Measurements from ENCODE around the gene TAB3.

TAB3 gene

GRCh38 chrX:30858098-30858497 is 31.0 kb downstream of the TAB3 start:
- no peak overlapping the region for H3K4me3 ChIP-seq (ENCODE audit: low read length)
- TF ChIP-seq CTCF (conservative IDR thresholded peaks at IDR 0.05; ENCODE audit: low read depth, low read length): no peak
- no peak for DNase-seq (ENCODE audit: low read depth)

GRCh38 chrX:30851449-30851848 is 37.6 kb downstream of the TAB3 start:
- TF ChIP-seq CTCF (conservative IDR thresholded peaks at IDR 0.05; ENCODE audit: low read depth, low read length): no peak
- DNase-seq (ENCODE audit: low read depth): no peak
- no peak overlapping the region for H3K4me3 ChIP-seq (ENCODE audit: low read length)

- no peak for TF ChIP-seq CTCF (conservative IDR thresholded peaks at IDR 0.05; ENCODE audit: low read depth, low read length)
- no peak for DNase-seq (ENCODE audit: low read depth)
- H3K4me3 ChIP-seq (ENCODE audit: low read length): no peak overlapping the region
Observed at GRCh38 chrX:30835373-30835772, 53.7 kb downstream of the TAB3 start.

- no peak for TF ChIP-seq CTCF (conservative IDR thresholded peaks at IDR 0.05; ENCODE audit: low read depth, low read length)
- no peak for DNase-seq (ENCODE audit: low read depth)
- no peak overlapping the region for H3K4me3 ChIP-seq (ENCODE audit: low read length)
Observed at GRCh38 chrX:30833896-30834295, 55.2 kb downstream of the TAB3 start.

- TF ChIP-seq CTCF (conservative IDR thresholded peaks at IDR 0.05; ENCODE audit: low read depth, low read length): no peak
- H3K4me3 ChIP-seq (ENCODE audit: low read length): no peak overlapping the region
- DNase-seq (ENCODE audit: low read depth): no peak
Observed at GRCh38 chrX:30831082-30831481, 58.0 kb downstream of the TAB3 start.

DNA sequence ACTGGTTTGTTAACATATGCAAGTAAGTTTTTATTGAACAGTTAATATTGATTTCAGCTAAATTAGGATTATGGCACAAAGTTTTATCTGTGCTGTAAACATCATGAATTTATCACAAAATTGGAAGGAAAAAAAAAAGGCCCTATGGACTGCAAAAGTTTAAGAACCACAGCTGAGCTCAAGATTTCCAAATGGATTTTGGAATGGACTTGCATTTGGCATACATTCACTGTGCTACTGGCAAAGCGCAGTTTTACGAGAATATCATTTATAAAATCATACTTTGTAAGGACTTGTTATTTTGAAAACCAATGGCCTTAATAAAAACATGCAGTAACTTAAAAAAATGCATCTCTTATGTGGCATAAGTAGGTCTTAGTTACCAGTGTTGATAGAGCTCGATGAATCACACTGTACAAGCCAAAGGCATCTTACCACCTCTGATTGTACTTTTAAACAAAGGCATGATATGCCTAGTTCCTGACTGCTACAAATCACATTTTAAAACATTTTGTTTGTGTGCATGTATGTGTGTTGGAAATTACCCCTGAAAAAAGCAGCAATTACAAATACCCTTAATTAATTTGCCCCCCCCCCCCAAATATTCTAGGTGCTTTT is 58.6 kb downstream of the TAB3 start:
- no peak for DNase-seq (ENCODE audit: low read depth)
- H3K4me3 ChIP-seq (ENCODE audit: low read length): no peak overlapping the region
- TF ChIP-seq CTCF (conservative IDR thresholded peaks at IDR 0.05; ENCODE audit: low read depth, low read length): no peak

- no peak for TF ChIP-seq CTCF (conservative IDR thresholded peaks at IDR 0.05; ENCODE audit: low read depth, low read length)
- no peak for DNase-seq (ENCODE audit: low read depth)
Observed at GRCh38 chrX:30824275-30824674, 64.8 kb downstream of the TAB3 start.

More at GRCh38 chrX:30824275-30824674, 64.8 kb downstream of the TAB3 start:
- no peak overlapping the region for H3K4me3 ChIP-seq (ENCODE audit: low read length)
